ENCODE measurements around the gene RCAN1. TPM values are rescaled to one million over a fixed set of nuclear protein-coding genes. Genes with fewer than 3 reads are reported as not detected.

The RCAN1 gene
- total and polyA plus RNA-seq, 4 donors: 26.7 to 67.9 (median 46.7) TPM

GRCh38 chr21:34603002-34603709 lies 11.8 kb downstream of the RCAN1 start:
- Histone ChIP-seq H3K4me1 (ENCODE audit: control insufficient read depth in 4 of 4, insufficient read depth in 4 of 4, low read length in 3 of 4) (peaks cover 0 to 5% (median 1%) of the 10 kb centered on the region in 4 donors), H3K36me3 (ENCODE audit: control insufficient read depth in 4 of 4, insufficient read depth in 3 of 4, low read depth in 1 of 4, low read length in 3 of 4) (no peaks in the 10 kb centered on the region), H3K9me3 (ENCODE audit: control insufficient read depth in 4 of 4, low read length in 3 of 4) (no peaks in the 10 kb centered on the region), H3K9ac (ENCODE audit: low read depth in 1 of 2, low read length in 2 of 2) (no peak overlapping the region), H3K27ac (ENCODE audit: low read depth in 1 of 2, low read length in 2 of 2) (no peak overlapping the region), H3K27me3 (ENCODE audit: control insufficient read depth in 4 of 4, insufficient read depth in 4 of 4, low read length in 3 of 4) (no peaks in the 10 kb centered on the region), H3K4me3 (ENCODE audit: low read depth in 1 of 3, low read length in 3 of 3) (no peak overlapping the region)
- TF ChIP-seq YY1 (IDR thresholded peaks at IDR 0.05) (no peak), CTCF (IDR thresholded peaks at IDR 0.05; ENCODE audit: low read depth, low read length, missing input control) (peak; percentile 80), RXRA (IDR thresholded peaks at IDR 0.05) (no peak), FOXA2 (IDR thresholded peaks at IDR 0.05) (peak; percentile 19), ZBTB33 (IDR thresholded peaks at IDR 0.05) (no peak), HNF4A (conservative IDR thresholded peaks at IDR 0.05) (peak in 1 of 2 donors; percentile 28), TAF1 (conservative IDR thresholded peaks at IDR 0.05) (no peak), RAD21 (IDR thresholded peaks at IDR 0.05) (peak; percentile 94 to 96), GABPA (IDR thresholded peaks at IDR 0.05 in 1 of 2, conservative IDR thresholded peaks at IDR 0.05 in 1 of 2) (no peak), EGR1 (IDR thresholded peaks at IDR 0.05; ENCODE audit: low read depth in 2 of 2) (no peak)
- 37% methylated on average over 19 of the region's 19 CpGs for WGBS
- DNase-seq (ENCODE audit: low spot score): peak; percentile 77

- TF ChIP-seq ZBTB33 (IDR thresholded peaks at IDR 0.05) (no peak), GABPA (IDR thresholded peaks at IDR 0.05 in 1 of 2, conservative IDR thresholded peaks at IDR 0.05 in 1 of 2) (no peak), CTCF (IDR thresholded peaks at IDR 0.05; ENCODE audit: low read depth, low read length, missing input control) (no peak), RXRA (IDR thresholded peaks at IDR 0.05) (no peak), MAX (IDR thresholded peaks at IDR 0.05) (no peak), FOXA2 (IDR thresholded peaks at IDR 0.05) (no peak), SP1 (IDR thresholded peaks at IDR 0.05) (no peak), FOXA1 (IDR thresholded peaks at IDR 0.05) (no peak), EGR1 (IDR thresholded peaks at IDR 0.05; ENCODE audit: low read depth in 2 of 2) (no peak), RAD21 (IDR thresholded peaks at IDR 0.05) (no peak)
- no peak overlapping the region for H3K4me3 ChIP-seq (ENCODE audit: low read depth in 1 of 3, low read length in 3 of 3)
Observed at GRCh38 chr21:34602061-34602460, 12.9 kb downstream of the RCAN1 start.

More at GRCh38 chr21:34602061-34602460, 12.9 kb downstream of the RCAN1 start:
- Histone ChIP-seq H3K36me3 (ENCODE audit: control insufficient read depth in 4 of 4, insufficient read depth in 3 of 4, low read depth in 1 of 4, low read length in 3 of 4) (no peaks in the 10 kb centered on the region), H3K4me1 (ENCODE audit: control insufficient read depth in 4 of 4, insufficient read depth in 4 of 4, low read length in 3 of 4) (peaks cover 0 to 5% (median 1%) of the 10 kb centered on the region in 4 donors), H3K9ac (ENCODE audit: low read depth in 1 of 2, low read length in 2 of 2) (no peak overlapping the region), H3K9me3 (ENCODE audit: control insufficient read depth in 4 of 4, low read length in 3 of 4) (no peaks in the 10 kb centered on the region), H3K27me3 (ENCODE audit: control insufficient read depth in 4 of 4, insufficient read depth in 4 of 4, low read length in 3 of 4) (no peaks in the 10 kb centered on the region), H3K27ac (ENCODE audit: low read depth in 1 of 2, low read length in 2 of 2) (no peak overlapping the region)
- 90% methylated on average over 4 of the region's 4 CpGs for WGBS
- DNase-seq (ENCODE audit: low spot score): no peak

Measured in liver (tissue), 9 donors.